Muscle layer of duodenum (tissue), 2 donors: Measurements from ENCODE around the gene MYF6.

ENCODE experiments used
- H3K27ac ChIP-seq: one replicate; pipeline ENCODE4 v1.7.0; 2013; ENCODE audit warnings: mild to moderate bottlenecking, low read length
- H3K27me3 ChIP-seq: one replicate; pipeline ENCODE4 v1.7.0; 2013; ENCODE audit warnings: low read depth, mild to moderate bottlenecking, control low read depth, low read length
- H3K36me3 ChIP-seq, 2 donors: one replicate each; pipeline ENCODE4 v1.7.0; 2013; ENCODE audit warnings: low read length in 2 of 2, control low read depth in 1 of 2, mild to moderate bottlenecking in 1 of 2; ENCODE audit not compliant: insufficient read depth in 2 of 2, control insufficient read depth in 1 of 2
- H3K4me1 ChIP-seq, 2 donors: one replicate each; pipeline ENCODE4 v1.7.0; 2013; ENCODE audit warnings: low read length in 2 of 2, mild to moderate bottlenecking in 2 of 2, control low read depth in 1 of 2, moderate library complexity in 1 of 2; ENCODE audit not compliant: insufficient read depth in 2 of 2, control insufficient read depth in 1 of 2
- H3K4me3 ChIP-seq, 2 donors: one replicate each; pipeline ENCODE4 v1.7.0; 2013; ENCODE audit warnings: low read length in 2 of 2, low read depth in 1 of 2, mild to moderate bottlenecking in 1 of 2
- H3K9me3 ChIP-seq, 2 donors: one replicate each; pipeline ENCODE4 v1.7.0; 2013; ENCODE audit warnings: low read length in 2 of 2, control low read depth in 1 of 2, mild to moderate bottlenecking in 1 of 2; ENCODE audit not compliant: control insufficient read depth in 1 of 2
- donor health status: healthy.

Gene MYF6

DNA sequence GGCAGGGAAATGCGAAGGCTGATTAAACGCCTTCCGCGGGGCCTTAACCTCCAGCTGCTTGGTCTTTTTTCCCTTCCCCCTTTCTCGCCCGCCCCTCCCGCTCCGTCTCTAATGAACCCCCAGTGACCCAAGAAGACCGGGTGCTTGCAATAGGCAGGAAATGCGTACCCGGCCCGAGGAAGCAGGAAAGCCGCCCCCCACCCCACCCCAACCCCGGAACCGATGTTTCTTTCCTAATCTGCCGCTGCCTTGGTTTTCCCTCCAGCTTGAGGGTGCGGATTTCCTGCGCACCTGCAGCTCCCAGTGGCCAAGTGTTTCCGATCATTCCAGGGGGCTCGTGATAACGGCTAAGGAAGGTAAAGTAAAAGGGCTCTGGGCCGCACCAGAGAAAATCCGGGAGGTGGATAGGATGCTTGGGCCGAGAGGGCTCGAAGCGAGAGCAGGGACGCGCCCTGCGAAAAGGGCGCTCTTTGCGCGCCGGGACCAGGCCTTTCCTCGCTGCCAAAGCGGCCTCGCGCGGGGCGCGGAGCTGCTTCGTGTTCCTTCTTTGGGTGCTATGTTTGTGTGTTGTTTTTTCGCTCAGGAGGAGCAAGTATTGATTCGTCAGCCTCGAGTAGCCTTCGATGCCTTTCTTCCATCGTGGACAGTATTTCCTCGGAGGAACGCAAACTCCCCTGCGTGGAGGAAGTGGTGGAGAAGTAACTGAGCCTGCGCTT is 983 bp downstream of the MYF6 start:
- Histone ChIP-seq H3K27me3 (peaks cover 6% of the 10 kb centered on the region), H3K4me3 (peak overlapping the region; percentile 19 to 55), H3K36me3 (no peaks in the 10 kb centered on the region), H3K9me3 (no peaks in the 10 kb centered on the region), H3K27ac (no peak overlapping the region), H3K4me1 (peaks cover 0 to 9% of the 10 kb centered on the region in 2 donors)

- no peaks in the 10 kb centered on the region for H3K9me3 ChIP-seq
- H3K4me3 ChIP-seq = peak overlapping the region; percentile 19 to 55
- H3K27me3 ChIP-seq = peaks cover 6% of the 10 kb centered on the region
- H3K4me1 ChIP-seq = peaks cover 0 to 9% of the 10 kb centered on the region in 2 donors
- H3K27ac ChIP-seq = no peak overlapping the region
- no peaks in the 10 kb centered on the region for H3K36me3 ChIP-seq
Measured at GRCh38 chr12:80708975-80709328, 1.5 kb downstream of the MYF6 start.

- H3K27me3 ChIP-seq = peaks cover 14% of the 10 kb centered on the region
- no peak overlapping the region for H3K4me3 ChIP-seq
- no peak overlapping the region for H3K27ac ChIP-seq
- H3K9me3 ChIP-seq = no peaks in the 10 kb centered on the region
- no peaks in the 10 kb centered on the region for H3K36me3 ChIP-seq
- H3K4me1 ChIP-seq = peaks cover 0 to 9% of the 10 kb centered on the region in 2 donors
Measured at GRCh38 chr12:80709811-80710726, 2.6 kb downstream of the MYF6 start.

- Histone ChIP-seq H3K4me3 (no peak overlapping the region), H3K4me1 (peaks cover 0 to 9% of the 10 kb centered on the region in 2 donors), H3K36me3 (no peaks in the 10 kb centered on the region), H3K27ac (no peak overlapping the region), H3K27me3 (peaks cover 22% of the 10 kb centered on the region), H3K9me3 (no peaks in the 10 kb centered on the region)
Measured at GRCh38 chr12:80710727-80711449, 3.5 kb downstream of the MYF6 start.

DNA sequence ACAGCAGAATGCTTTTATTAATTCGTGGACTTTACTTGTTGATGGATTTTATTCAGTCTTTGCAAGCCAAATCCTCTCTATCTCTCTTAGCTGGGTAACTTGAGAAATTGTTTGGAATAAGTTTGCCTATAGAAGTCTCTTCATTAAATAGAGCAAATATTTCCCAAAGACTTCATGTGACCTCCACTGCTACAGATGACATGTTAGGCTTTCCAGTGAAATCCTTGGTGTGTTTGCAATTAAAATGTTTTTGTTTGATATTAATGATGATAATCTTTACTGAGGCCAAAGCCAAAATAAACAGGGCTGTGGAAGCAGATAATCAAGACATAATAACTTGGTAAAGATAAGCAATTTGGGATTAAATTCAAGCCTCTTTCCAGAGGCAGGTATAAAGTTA is 4.4 kb downstream of the MYF6 start:
- Histone ChIP-seq H3K27me3 (peaks cover 32% of the 10 kb centered on the region), H3K4me1 (peaks cover 0 to 9% of the 10 kb centered on the region in 2 donors), H3K4me3 (no peak overlapping the region), H3K9me3 (no peaks in the 10 kb centered on the region), H3K27ac (no peak overlapping the region), H3K36me3 (no peaks in the 10 kb centered on the region)

DNA sequence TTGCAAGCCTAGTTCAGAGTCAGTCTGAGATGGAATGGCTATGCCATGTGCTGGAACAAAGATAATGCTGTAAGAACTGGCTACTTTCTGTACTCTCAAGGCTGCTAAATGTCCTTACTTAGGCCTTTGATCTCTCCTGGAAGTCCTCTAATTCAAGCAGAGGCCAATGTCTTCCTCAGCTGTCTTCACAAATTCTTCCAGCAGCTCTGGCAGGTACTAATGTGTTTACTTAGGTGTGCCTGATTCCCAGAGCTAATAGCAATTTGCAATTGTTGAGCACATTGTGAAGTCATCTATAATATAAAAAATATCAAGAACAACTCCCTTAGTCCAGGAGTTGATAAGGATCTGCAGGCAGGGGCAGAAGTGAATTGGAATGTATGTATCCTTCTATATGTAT is 5.4 kb downstream of the MYF6 start:
- Histone ChIP-seq H3K9me3 (peaks cover 0 to 5% of the 10 kb centered on the region in 2 donors), H3K27me3 (peaks cover 35% of the 10 kb centered on the region), H3K27ac (no peak overlapping the region), H3K4me1 (peaks cover 0 to 9% of the 10 kb centered on the region in 2 donors), H3K36me3 (no peaks in the 10 kb centered on the region), H3K4me3 (no peak overlapping the region)

- Histone ChIP-seq H3K27ac (no peak overlapping the region), H3K27me3 (peaks cover 34% of the 10 kb centered on the region), H3K4me3 (peak overlapping the region in 1 of 2 donors; percentile 21), H3K4me1 (peaks cover 0 to 4% of the 10 kb centered on the region in 2 donors), H3K36me3 (no peaks in the 10 kb centered on the region), H3K9me3 (peaks cover 0 to 5% of the 10 kb centered on the region in 2 donors)
Measured at GRCh38 chr12:80713419-80713818, 6.0 kb downstream of the MYF6 start.

DNA sequence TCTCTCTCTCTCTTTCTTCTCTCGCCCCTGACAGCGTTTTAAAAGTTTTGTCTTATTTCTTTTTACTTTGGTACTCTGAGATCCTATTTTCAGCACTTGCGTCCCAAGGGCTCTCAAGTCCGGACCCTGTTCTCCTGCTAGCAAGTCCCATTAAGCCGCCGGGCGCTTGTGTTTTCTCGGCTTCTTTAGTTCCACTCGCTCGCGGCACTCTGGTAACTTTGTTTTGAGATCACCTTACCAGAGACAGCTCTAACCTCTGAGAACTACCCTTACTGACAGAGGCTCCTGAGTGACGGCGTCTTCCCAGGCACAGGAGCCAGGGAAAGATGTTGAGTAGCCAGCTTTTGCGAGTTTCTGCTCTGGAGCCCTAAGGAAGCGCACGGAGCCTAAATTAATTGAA is 6.6 kb downstream of the MYF6 start:
- Histone ChIP-seq H3K36me3 (no peaks in the 10 kb centered on the region), H3K27ac (no peak overlapping the region), H3K4me3 (peak overlapping the region; percentile 8 to 21), H3K4me1 (no peaks in the 10 kb centered on the region), H3K9me3 (peaks cover 0 to 5% of the 10 kb centered on the region in 2 donors), H3K27me3 (peaks cover 29% of the 10 kb centered on the region)

DNA sequence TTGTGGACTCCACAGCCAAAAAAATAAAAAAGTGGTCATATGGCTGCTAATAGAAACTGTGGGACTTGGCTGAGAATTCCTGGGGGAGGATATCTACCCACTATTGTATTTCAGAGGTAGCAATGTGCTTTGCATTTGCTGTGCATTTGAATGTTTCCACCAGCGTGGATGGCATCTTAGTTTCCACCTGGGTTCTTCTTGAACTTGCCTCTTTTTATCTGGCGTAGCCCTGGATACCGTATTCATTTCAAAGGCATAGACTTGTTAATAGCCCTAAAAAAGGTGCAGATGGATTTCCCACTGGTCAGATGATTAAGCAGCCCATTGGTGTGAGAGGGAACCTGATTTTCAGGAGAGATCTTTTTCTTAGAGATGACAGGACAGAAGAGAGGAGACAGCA is 7.4 kb downstream of the MYF6 start:
- H3K27me3 ChIP-seq = peaks cover 29% of the 10 kb centered on the region
- H3K36me3 ChIP-seq = no peaks in the 10 kb centered on the region
- no peak overlapping the region for H3K27ac ChIP-seq
- H3K9me3 ChIP-seq = peaks cover 0 to 5% of the 10 kb centered on the region in 2 donors
- H3K4me3 ChIP-seq = no peak overlapping the region
- no peaks in the 10 kb centered on the region for H3K4me1 ChIP-seq

GRCh38 chr12:80715713-80716249 is 8.3 kb downstream of the MYF6 start:
- Histone ChIP-seq H3K9me3 (peaks cover 0 to 5% of the 10 kb centered on the region in 2 donors), H3K4me1 (no peaks in the 10 kb centered on the region), H3K36me3 (no peaks in the 10 kb centered on the region), H3K27me3 (peaks cover 29% of the 10 kb centered on the region), H3K4me3 (no peak overlapping the region), H3K27ac (no peak overlapping the region)
